Measurements from ENCODE around the gene BARX1. TPM values are rescaled to one million over a fixed set of nuclear protein-coding genes. Genes with fewer than 3 reads are reported as not detected.
"Not testable (repeated sequence)": the region's sequence is repeated elsewhere in the genome, so short reads cannot be mapped to it uniquely, and the experiment has no call there.

The BARX1 gene
- polyA plus RNA-seq, 3 donors, result not detected

DNA sequence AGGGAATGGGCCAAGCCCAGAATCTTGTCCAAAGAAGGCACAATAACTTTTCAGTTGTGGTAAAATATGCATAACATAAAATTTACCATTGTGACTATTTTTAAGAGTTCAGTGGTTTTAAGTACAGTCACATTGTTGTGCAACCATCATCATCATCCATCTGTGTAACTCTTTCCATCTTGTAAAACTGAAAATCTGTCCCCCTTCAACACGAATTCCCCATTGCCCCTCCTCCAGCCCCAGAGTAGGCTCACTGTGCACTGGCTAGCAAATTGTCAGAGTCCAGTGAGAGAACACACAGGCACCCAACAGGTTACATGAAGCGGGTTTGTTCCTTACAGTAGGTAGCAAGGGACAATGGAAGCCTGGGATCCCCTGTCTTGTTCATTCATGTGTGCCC is 13.7 kb downstream of the BARX1 start:
- peaks cover 17 to 48% of the 10 kb centered on the region in 2 donors for H3K27me3 ChIP-seq (ENCODE audit: control insufficient read depth in 2 of 2, insufficient read depth in 2 of 2, low read length in 2 of 2)
- peak overlapping the region in 4 of 7 donors; percentile 24 to 72 (median 32) for H3K27ac Mint-ChIP-seq

DNA sequence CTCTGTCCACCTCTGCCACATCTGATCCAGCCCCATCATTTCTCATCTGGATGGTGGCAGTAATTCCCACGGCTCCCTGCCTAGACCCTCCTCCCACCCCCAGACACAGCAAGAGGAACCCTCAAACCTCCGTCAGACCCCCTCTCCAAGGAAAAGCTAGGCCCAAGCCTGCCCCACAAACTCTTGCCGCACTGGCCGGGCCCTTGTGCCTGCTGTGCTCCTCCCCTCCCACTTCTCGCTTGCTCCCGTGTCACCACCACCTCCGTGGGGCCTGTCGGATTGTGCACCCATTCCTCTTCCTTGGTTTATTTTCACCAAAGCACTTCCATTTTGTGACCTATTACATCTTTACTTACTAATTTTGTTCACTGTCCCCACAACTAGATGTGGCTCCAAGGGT is 14.2 kb downstream of the BARX1 start:
- no peak overlapping the region for H3K9ac ChIP-seq (ENCODE audit: insufficient read depth, low read length, poor library complexity, severe bottlenecking)
- peaks cover 12 to 42% of the 10 kb centered on the region in 2 donors for H3K27me3 ChIP-seq (ENCODE audit: control insufficient read depth in 2 of 2, insufficient read depth in 2 of 2, low read length in 2 of 2)
- no peak for DNase-seq
- Mint-ChIP-seq H3K27me3 (ENCODE audit: low read depth in 3 of 3) (peaks cover 53 to 70% (median 55%) of the 10 kb centered on the region in 3 donors), H3K4me3 (no peak overlapping the region), H3K9me3 (peaks cover 13 to 31% (median 22%) of the 10 kb centered on the region in 7 donors), H3K4me1 (peaks cover 28% of the 10 kb centered on the region), H3K27ac (peak overlapping the region in 4 of 7 donors; percentile 17 to 76 (median 52)), H3K36me3 (peaks cover 5 to 6% of the 10 kb centered on the region in 2 donors)
- H4K20me1 ChIP-seq (ENCODE audit: insufficient read depth, low read length), result no peaks in the 10 kb centered on the region
- no peak overlapping the region for H3K27ac ChIP-seq (ENCODE audit: low read depth in 1 of 2, low read length in 2 of 2)
- peaks cover 8 to 28% of the 10 kb centered on the region in 2 donors for H3K4me1 ChIP-seq (ENCODE audit: control insufficient read depth in 1 of 2, insufficient read depth in 2 of 2, low read length in 2 of 2)
- no peak overlapping the region for H2AFZ ChIP-seq (ENCODE audit: insufficient read depth, low read depth, low read length, poor library complexity, severe bottlenecking)
- intact Hi-C loops (cut with micrococcal nuclease), result no loop called here
- H3K4me3 ChIP-seq (replicated peaks in 1 of 3; ENCODE audit: low read depth in 2 of 3, low read length in 3 of 3), result no peak overlapping the region
- H3K9me3 ChIP-seq (replicated peaks in 1 of 2; ENCODE audit: control insufficient read depth in 1 of 2, insufficient read depth in 1 of 2, low read length in 2 of 2), result peaks cover 18 to 23% of the 10 kb centered on the region in 2 donors
- 74% methylated on average over 8 of the region's 8 CpGs for WGBS (ENCODE audit: insufficient coverage)
- TF ChIP-seq, protein P1, sequence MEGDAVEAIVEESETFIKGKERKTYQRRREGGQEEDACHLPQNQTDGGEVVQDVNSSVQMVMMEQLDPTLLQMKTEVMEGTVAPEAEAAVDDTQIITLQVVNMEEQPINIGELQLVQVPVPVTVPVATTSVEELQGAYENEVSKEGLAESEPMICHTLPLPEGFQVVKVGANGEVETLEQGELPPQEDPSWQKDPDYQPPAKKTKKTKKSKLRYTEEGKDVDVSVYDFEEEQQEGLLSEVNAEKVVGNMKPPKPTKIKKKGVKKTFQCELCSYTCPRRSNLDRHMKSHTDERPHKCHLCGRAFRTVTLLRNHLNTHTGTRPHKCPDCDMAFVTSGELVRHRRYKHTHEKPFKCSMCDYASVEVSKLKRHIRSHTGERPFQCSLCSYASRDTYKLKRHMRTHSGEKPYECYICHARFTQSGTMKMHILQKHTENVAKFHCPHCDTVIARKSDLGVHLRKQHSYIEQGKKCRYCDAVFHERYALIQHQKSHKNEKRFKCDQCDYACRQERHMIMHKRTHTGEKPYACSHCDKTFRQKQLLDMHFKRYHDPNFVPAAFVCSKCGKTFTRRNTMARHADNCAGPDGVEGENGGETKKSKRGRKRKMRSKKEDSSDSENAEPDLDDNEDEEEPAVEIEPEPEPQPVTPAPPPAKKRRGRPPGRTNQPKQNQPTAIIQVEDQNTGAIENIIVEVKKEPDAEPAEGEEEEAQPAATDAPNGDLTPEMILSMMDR (IDR thresholded peaks at IDR 0.05), result no peak
- H3K36me3 ChIP-seq (replicated peaks in 1 of 2; ENCODE audit: control insufficient read depth in 1 of 2, insufficient read depth in 2 of 2, low read length in 2 of 2), result no peaks in the 10 kb centered on the region
- no peak overlapping the region for H3K4me2 ChIP-seq (replicated peaks; ENCODE audit: extremely low read depth, low read length, poor library complexity, severe bottlenecking)
- no peaks in the 10 kb centered on the region for H3K79me2 ChIP-seq (ENCODE audit: insufficient read depth, low read length)

More for the DNA sequence above, 13.7 kb downstream of the BARX1 start:
- Histone ChIP-seq H3K4me1 (ENCODE audit: control insufficient read depth in 1 of 2, insufficient read depth in 2 of 2, low read length in 2 of 2) (peaks cover 13 to 33% of the 10 kb centered on the region in 2 donors), H4K20me1 (ENCODE audit: insufficient read depth, low read length) (no peaks in the 10 kb centered on the region), H3K4me2 (replicated peaks; ENCODE audit: extremely low read depth, low read length, poor library complexity, severe bottlenecking) (no peak overlapping the region), H3K4me3 (replicated peaks in 1 of 3; ENCODE audit: low read depth in 2 of 3, low read length in 3 of 3) (no peak overlapping the region), H3K9ac (ENCODE audit: insufficient read depth, low read length, poor library complexity, severe bottlenecking) (no peak overlapping the region), H3K27ac (ENCODE audit: low read depth in 1 of 2, low read length in 2 of 2) (no peak overlapping the region), H3K9me3 (replicated peaks in 1 of 2; ENCODE audit: control insufficient read depth in 1 of 2, insufficient read depth in 1 of 2, low read length in 2 of 2) (peaks cover 21 to 23% of the 10 kb centered on the region in 2 donors), H3K36me3 (replicated peaks in 1 of 2; ENCODE audit: control insufficient read depth in 1 of 2, insufficient read depth in 2 of 2, low read length in 2 of 2) (no peaks in the 10 kb centered on the region), H2AFZ (ENCODE audit: insufficient read depth, low read depth, low read length, poor library complexity, severe bottlenecking) (no peak overlapping the region), H3K79me2 (ENCODE audit: insufficient read depth, low read length) (no peaks in the 10 kb centered on the region)
- 100% methylated on average over 1 of the region's 2 CpGs for WGBS (ENCODE audit: insufficient coverage)
- Mint-ChIP-seq H3K4me1 (peaks cover 33% of the 10 kb centered on the region), H3K27me3 (ENCODE audit: low read depth in 3 of 3) (peaks cover 56 to 74% (median 61%) of the 10 kb centered on the region in 3 donors), H3K4me3 (no peak overlapping the region), H3K36me3 (peaks cover 10% of the 10 kb centered on the region in 2 donors), H3K9me3 (peaks cover 13 to 36% (median 28%) of the 10 kb centered on the region in 7 donors)
- intact Hi-C loops (cut with micrococcal nuclease), result no loop called here
- TF ChIP-seq, protein P1 (IDR thresholded peaks at IDR 0.05), result no peak
- no peak for DNase-seq

DNA sequence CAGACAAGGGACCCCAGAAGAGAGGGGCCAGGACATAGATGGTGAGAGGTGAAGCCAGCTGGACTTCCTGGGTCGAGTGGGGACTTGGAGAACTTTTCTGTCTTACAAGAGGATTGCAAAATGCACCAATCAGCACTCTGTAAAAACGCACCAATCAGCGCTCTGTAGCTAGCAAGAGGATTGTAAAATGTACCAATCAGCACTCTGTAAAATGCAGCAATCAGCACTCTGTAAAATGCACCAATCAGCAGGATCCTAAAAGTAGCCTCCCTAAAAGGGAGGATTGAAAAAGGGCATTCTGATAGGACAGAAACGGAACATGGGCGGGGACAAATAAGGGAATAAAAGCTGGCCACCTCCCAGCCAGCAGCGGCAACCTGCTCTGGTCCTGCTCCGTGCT is 15.6 kb downstream of the BARX1 start:
- peaks cover 18% of the 10 kb centered on the region for H3K4me1 Mint-ChIP-seq
- H3K4me3 ChIP-seq (replicated peaks in 1 of 3; ENCODE audit: low read depth in 2 of 3, low read length in 3 of 3); intact Hi-C loops (cut with micrococcal nuclease); H3K4me2 ChIP-seq (replicated peaks; ENCODE audit: extremely low read depth, low read length, poor library complexity, severe bottlenecking); H3K27ac ChIP-seq (ENCODE audit: low read depth in 1 of 2, low read length in 2 of 2); H2AFZ ChIP-seq (ENCODE audit: insufficient read depth, low read depth, low read length, poor library complexity, severe bottlenecking); H3K4me3 Mint-ChIP-seq; H3K79me2 ChIP-seq (ENCODE audit: insufficient read depth, low read length); H3K9ac ChIP-seq (ENCODE audit: insufficient read depth, low read length, poor library complexity, severe bottlenecking); H3K36me3 ChIP-seq (replicated peaks in 1 of 2; ENCODE audit: control insufficient read depth in 1 of 2, insufficient read depth in 2 of 2, low read length in 2 of 2); H3K36me3 Mint-ChIP-seq; DNase-seq; H4K20me1 ChIP-seq (ENCODE audit: insufficient read depth, low read length): not testable (repeated sequence)
- H3K9me3 ChIP-seq (replicated peaks in 1 of 2; ENCODE audit: control insufficient read depth in 1 of 2, insufficient read depth in 1 of 2, low read length in 2 of 2), result peaks cover 10 to 11% of the 10 kb centered on the region in 2 donors
- H3K27me3 Mint-ChIP-seq (ENCODE audit: low read depth in 3 of 3), result peaks cover 43 to 63% (median 47%) of the 10 kb centered on the region in 3 donors
- H3K4me1 ChIP-seq (ENCODE audit: control insufficient read depth in 1 of 2, insufficient read depth in 2 of 2, low read length in 2 of 2), result peaks cover 4 to 22% of the 10 kb centered on the region in 2 donors
- peaks cover 11 to 37% of the 10 kb centered on the region in 2 donors for H3K27me3 ChIP-seq (ENCODE audit: control insufficient read depth in 2 of 2, insufficient read depth in 2 of 2, low read length in 2 of 2)
- WGBS (ENCODE audit: insufficient coverage), result 100% methylated on average over 6 of the region's 7 CpGs
- peak overlapping the region in 1 of 7 donors; percentile 26 for H3K27ac Mint-ChIP-seq
- H3K9me3 Mint-ChIP-seq, result peaks cover 4 to 17% (median 13%) of the 10 kb centered on the region in 7 donors
